ENCODE measurements around the gene OCA2. TPM values are rescaled to one million over a fixed set of nuclear protein-coding genes. Genes with fewer than 3 reads are reported as not detected.

Gene OCA2
- total RNA-seq, 1 experiment from 2014 or later: 0.57 TPM

DNA sequence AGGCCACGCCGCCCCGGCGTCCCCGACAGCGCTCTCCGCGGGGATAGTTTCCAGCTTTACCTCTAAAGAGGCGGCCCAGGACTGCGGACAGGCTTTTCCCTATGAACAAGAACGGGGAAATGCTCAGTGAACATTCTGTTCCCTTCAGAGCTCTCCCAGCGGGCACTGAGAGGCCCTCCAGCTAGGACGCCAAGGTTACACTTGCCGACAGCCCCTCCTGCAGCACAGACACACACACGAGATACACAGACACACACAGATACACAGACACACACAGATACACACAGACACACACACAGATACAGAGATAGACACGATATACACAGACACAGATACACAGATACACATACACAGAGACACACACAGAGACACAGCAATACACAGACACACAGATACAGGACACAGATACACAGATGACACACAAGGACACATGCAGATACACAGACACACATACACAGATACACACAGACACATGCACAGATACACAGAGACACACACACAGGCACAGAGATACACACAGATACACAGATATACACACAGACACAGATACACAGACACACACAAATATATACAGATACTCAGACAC is 533 bp upstream of the OCA2 start:
- intact Hi-C loops (cut with micrococcal nuclease; ENCODE audit: unreplicated experiment): loop anchor here (1.0 to 10.0 kb wide), 3 partner anchors 13 to 1215 kb away; no protein-coding TSS in a partner anchor
- DNase-seq: no peak
- Histone ChIP-seq H3K9me3 (no peaks in the 10 kb centered on the region), H3K4me3 (ENCODE audit: low read depth, low read length) (peak overlapping the region; percentile 71), H3K4me1 (peaks cover 7% of the 10 kb centered on the region), H3K36me3 (ENCODE audit: control insufficient read depth, insufficient read depth, low read length) (no peaks in the 10 kb centered on the region; the same call in 1 of the 2 replicates), H3K27me3 (replicated peaks; ENCODE audit: control insufficient read depth, insufficient read depth, low read length) (no peaks in the 10 kb centered on the region)
- BruUV-seq (replicated peaks): no TSS peak
- POLR2A ChIA-PET: no interaction called here
- Mint-ChIP-seq H3K4me1 (ENCODE audit: low read depth, unreplicated experiment) (peaks cover 11% of the 10 kb centered on the region), H3K27ac (ENCODE audit: unreplicated experiment) (no peak overlapping the region), H3K9me3 (ENCODE audit: unreplicated experiment) (no peaks in the 10 kb centered on the region), H3K27me3 (ENCODE audit: insufficient read depth, unreplicated experiment) (peaks cover 9% of the 10 kb centered on the region), H3K36me3 (ENCODE audit: insufficient read depth, unreplicated experiment) (peaks cover 6% of the 10 kb centered on the region), H3K4me3 (ENCODE audit: unreplicated experiment) (peak overlapping the region; percentile 71)
- CTCF ChIA-PET: interaction anchor here (0.6 to 1.7 kb wide), 16 partner anchors 8 to 1840 kb away, joined by 3 to 22 read pairs (median 4); no protein-coding TSS in a partner anchor
- TF ChIP-seq, protein P1, sequence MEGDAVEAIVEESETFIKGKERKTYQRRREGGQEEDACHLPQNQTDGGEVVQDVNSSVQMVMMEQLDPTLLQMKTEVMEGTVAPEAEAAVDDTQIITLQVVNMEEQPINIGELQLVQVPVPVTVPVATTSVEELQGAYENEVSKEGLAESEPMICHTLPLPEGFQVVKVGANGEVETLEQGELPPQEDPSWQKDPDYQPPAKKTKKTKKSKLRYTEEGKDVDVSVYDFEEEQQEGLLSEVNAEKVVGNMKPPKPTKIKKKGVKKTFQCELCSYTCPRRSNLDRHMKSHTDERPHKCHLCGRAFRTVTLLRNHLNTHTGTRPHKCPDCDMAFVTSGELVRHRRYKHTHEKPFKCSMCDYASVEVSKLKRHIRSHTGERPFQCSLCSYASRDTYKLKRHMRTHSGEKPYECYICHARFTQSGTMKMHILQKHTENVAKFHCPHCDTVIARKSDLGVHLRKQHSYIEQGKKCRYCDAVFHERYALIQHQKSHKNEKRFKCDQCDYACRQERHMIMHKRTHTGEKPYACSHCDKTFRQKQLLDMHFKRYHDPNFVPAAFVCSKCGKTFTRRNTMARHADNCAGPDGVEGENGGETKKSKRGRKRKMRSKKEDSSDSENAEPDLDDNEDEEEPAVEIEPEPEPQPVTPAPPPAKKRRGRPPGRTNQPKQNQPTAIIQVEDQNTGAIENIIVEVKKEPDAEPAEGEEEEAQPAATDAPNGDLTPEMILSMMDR (IDR thresholded peaks at IDR 0.05; ENCODE audit: insufficient read depth in 1 of 2, low read depth in 1 of 2, low read length in 1 of 2, severe bottlenecking in 1 of 2, unreplicated experiment in 1 of 2): no peak

DNA sequence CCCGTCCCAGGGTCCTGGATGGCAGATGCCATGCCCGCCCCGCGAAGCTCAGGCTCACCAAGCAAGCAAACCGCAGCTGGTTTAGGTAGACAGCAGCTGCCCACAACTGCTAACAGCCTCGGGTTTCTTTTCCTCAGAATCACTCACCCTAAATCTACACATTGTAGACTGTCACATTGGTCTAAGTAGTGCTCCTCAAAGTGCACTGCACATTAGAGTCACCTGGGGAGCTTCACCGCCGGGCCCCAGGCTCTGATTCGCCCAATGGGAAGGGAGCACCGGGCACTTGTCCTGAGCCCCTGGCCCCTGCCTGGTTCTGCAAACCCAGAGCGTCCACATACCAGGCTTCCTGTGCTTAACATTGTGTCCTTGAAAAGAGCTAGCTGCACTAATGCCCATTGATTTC is 752 bp downstream of the OCA2 start:
- Histone ChIP-seq H3K27me3 (replicated peaks; ENCODE audit: control insufficient read depth, insufficient read depth, low read length) (no peaks in the 10 kb centered on the region), H3K9me3 (no peaks in the 10 kb centered on the region), H3K4me1 (peaks cover 7% of the 10 kb centered on the region), H3K4me3 (ENCODE audit: low read depth, low read length) (peak overlapping the region; percentile 71), H3K36me3 (ENCODE audit: control insufficient read depth, insufficient read depth, low read length) (no peaks in the 10 kb centered on the region; the same call in 1 of the 2 replicates)
- ChIA-PET CTCF (interaction anchor here (0.6 to 1.7 kb wide), 2 partner anchors 60 to 76 kb away, joined by 3 to 11 read pairs; no protein-coding TSS in a partner anchor), POLR2A (no interaction called here)
- Mint-ChIP-seq H3K27me3 (ENCODE audit: insufficient read depth, unreplicated experiment) (peaks cover 12% of the 10 kb centered on the region), H3K27ac (ENCODE audit: unreplicated experiment) (no peak overlapping the region), H3K9me3 (ENCODE audit: unreplicated experiment) (no peaks in the 10 kb centered on the region), H3K4me3 (ENCODE audit: unreplicated experiment) (peak overlapping the region; percentile 71), H3K36me3 (ENCODE audit: insufficient read depth, unreplicated experiment) (peaks cover 6% of the 10 kb centered on the region), H3K4me1 (ENCODE audit: low read depth, unreplicated experiment) (peaks cover 11% of the 10 kb centered on the region)
- TF ChIP-seq, protein P1 (IDR thresholded peaks at IDR 0.05; ENCODE audit: insufficient read depth in 1 of 2, low read depth in 1 of 2, low read length in 1 of 2, severe bottlenecking in 1 of 2, unreplicated experiment in 1 of 2): no peak
- no TSS peak for BruUV-seq (replicated peaks)
- intact Hi-C loops (cut with micrococcal nuclease; ENCODE audit: unreplicated experiment): loop anchor here (10.0 kb wide), 1 partner anchor 1214 kb away; no protein-coding TSS in a partner anchor
- no peak for DNase-seq

DNA sequence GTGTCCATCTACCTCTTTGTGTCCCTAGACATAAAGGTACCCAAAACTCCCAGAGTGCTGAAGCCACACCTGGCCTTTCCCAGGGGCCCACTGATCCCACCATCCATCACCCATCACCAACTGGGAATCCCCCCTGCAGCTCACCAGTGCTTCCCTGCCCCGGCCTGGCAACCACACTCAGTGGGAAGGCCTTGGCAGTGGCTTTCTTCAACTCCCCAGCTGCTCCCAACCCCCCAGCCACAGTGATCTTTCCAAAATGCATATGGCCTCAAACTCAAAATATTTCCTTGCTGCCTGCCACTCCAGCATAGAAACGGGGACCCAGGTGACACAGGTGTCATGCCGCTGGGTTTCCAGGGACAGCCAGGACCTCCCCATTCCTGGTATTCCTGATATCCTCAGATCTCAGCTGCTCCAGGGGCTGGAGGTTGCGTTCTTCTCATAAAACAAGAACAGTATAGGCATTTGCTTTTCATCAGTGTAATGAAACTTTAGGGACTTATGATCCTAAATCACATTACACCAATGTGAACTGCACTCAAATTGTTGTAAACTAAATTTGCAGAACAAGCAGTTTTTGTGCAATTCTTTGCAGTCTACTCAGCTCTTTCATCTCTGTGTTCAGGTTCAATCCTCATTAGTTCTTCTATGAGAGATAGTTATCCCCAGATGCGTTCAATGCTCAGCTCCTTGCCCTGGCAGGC is 1.3 kb downstream of the OCA2 start:
- intact Hi-C loops (cut with micrococcal nuclease; ENCODE audit: unreplicated experiment): loop anchor here (10.0 kb wide), 1 partner anchor 1213 kb away; no protein-coding TSS in a partner anchor
- Mint-ChIP-seq H3K27me3 (ENCODE audit: insufficient read depth, unreplicated experiment) (peaks cover 13% of the 10 kb centered on the region), H3K4me1 (ENCODE audit: low read depth, unreplicated experiment) (peaks cover 11% of the 10 kb centered on the region), H3K4me3 (ENCODE audit: unreplicated experiment) (peak overlapping the region; percentile 71), H3K9me3 (ENCODE audit: unreplicated experiment) (no peaks in the 10 kb centered on the region), H3K27ac (ENCODE audit: unreplicated experiment) (no peak overlapping the region), H3K36me3 (ENCODE audit: insufficient read depth, unreplicated experiment) (peaks cover 6% of the 10 kb centered on the region)
- Histone ChIP-seq H3K4me3 (ENCODE audit: low read depth, low read length) (peak overlapping the region; percentile 71; the same call in 1 of the 2 replicates), H3K36me3 (ENCODE audit: control insufficient read depth, insufficient read depth, low read length) (no peaks in the 10 kb centered on the region; the same call in 1 of the 2 replicates), H3K27me3 (replicated peaks; ENCODE audit: control insufficient read depth, insufficient read depth, low read length) (no peaks in the 10 kb centered on the region), H3K4me1 (peaks cover 7% of the 10 kb centered on the region), H3K9me3 (no peaks in the 10 kb centered on the region)
- POLR2A ChIA-PET: no interaction called here
- no peak for DNase-seq
- BruUV-seq (replicated peaks): no TSS peak
- CTCF ChIA-PET: interaction anchor here (0.6 to 1.7 kb wide), 2 partner anchors 60 to 75 kb away, joined by 3 to 11 read pairs; no protein-coding TSS in a partner anchor
- TF ChIP-seq, protein P1 (IDR thresholded peaks at IDR 0.05; ENCODE audit: insufficient read depth in 1 of 2, low read depth in 1 of 2, low read length in 1 of 2, severe bottlenecking in 1 of 2, unreplicated experiment in 1 of 2): no peak

Measured in Caco-2 (cell line).